ENCODE measurements around the gene TSFM.

TSFM gene

DNA sequence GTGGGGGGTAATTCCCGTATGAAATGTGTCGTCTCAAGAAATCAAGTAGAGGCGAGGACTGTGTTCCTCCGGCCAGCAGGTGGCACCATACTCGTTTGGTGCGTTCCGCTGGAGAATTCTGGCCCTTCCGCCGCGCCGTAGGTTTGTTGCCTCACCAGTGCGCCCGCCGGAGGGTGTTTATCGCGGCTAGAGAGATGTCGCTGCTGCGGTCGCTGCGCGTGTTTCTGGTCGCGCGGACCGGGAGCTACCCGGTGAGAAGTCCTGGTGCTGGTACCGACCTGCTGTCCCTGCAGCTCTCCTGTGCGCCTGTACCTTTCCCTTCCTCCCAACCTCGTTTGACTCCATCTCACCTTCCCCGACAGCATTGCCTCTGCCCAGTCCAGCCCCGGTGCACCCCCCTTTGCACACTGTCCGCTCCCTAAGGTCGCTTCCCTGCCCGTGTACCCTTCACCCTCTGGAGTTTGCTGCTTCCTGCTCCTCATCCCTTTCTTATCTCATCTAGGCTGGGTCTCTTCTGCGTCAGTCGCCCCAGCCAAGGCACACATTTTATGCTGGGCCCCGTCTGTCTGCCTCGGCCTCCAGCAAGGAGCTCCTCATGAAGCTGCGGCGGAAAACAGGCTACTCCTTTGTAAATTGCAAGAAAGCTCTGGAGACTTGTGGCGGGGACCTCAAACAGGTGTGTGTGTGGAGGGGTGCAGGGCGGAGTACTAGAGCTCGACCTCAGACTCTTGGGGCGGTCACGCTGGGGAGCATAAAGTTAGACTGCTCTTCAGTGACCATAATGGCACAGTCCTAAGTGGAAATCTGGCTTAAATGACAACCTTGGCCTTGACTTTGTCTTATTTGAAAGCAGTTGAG lies at the start of gene TSFM:
Gene TSFM, plus strand, starts transcription at position 180 of the 858 bp plus-strand sequence. Its CDS starts 15 bp downstream, at position 195.
- H3K79me2 ChIP-seq (ENCODE audit: insufficient read depth, low read depth), result peaks cover 29% of the 10 kb centered on the region
- peak within 1 kb of the TSS; percentile 69 for H2AFZ ChIP-seq (ENCODE audit: low read depth)
- H3K27me3 ChIP-seq (ENCODE audit: insufficient read depth, low read depth), result no peaks in the 10 kb centered on the region
- peak within 1 kb of the TSS; percentile 76 for H3K9ac ChIP-seq
- peak within 1 kb of the TSS; percentile 51 for H3K27ac ChIP-seq
- H4K20me1 ChIP-seq (ENCODE audit: insufficient read depth), result no peaks in the 10 kb centered on the region
- TF ChIP-seq, protein P1, sequence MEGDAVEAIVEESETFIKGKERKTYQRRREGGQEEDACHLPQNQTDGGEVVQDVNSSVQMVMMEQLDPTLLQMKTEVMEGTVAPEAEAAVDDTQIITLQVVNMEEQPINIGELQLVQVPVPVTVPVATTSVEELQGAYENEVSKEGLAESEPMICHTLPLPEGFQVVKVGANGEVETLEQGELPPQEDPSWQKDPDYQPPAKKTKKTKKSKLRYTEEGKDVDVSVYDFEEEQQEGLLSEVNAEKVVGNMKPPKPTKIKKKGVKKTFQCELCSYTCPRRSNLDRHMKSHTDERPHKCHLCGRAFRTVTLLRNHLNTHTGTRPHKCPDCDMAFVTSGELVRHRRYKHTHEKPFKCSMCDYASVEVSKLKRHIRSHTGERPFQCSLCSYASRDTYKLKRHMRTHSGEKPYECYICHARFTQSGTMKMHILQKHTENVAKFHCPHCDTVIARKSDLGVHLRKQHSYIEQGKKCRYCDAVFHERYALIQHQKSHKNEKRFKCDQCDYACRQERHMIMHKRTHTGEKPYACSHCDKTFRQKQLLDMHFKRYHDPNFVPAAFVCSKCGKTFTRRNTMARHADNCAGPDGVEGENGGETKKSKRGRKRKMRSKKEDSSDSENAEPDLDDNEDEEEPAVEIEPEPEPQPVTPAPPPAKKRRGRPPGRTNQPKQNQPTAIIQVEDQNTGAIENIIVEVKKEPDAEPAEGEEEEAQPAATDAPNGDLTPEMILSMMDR (conservative IDR thresholded peaks at IDR 0.05; ENCODE audit: low read depth, low read length), result peak; percentile 100
- H3K4me3 ChIP-seq (IDR thresholded peaks at IDR 0.05; ENCODE audit: insufficient read depth, low read depth, low read length), result peak within 1 kb of the TSS; percentile 97
- peaks cover 23% of the 10 kb centered on the region for H3K4me1 ChIP-seq (ENCODE audit: low read depth, poor library complexity, severe bottlenecking)
- peak within 1 kb of the TSS; percentile 76 for H3K4me2 ChIP-seq
- H3K36me3 ChIP-seq (ENCODE audit: insufficient read depth), result peaks cover 16% of the 10 kb centered on the region; the same call in 1 of the 2 replicates

DNA sequence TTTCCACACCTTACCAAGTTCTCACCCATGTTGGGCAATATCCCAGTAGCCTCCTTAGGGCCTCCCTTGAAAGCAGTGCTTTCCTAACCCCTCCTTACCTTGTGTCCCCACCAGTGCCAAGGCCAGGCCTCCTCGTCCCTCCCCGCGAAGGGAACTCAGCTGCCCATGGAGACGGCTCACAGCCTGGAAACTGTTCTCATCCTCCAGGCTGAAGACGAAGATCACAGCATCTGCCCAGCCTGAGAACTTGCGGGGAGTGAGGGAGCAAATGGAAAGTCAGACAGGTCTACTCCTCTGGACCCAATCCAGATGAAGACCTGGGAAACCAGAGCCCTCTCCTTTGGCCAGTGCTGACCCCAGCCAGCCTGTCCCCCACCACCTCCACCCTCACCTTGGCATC lies 48.7 kb upstream of the TSFM start:
- Histone ChIP-seq H3K4me3 (IDR thresholded peaks at IDR 0.05; ENCODE audit: insufficient read depth, low read depth, low read length) (no peak overlapping the region), H3K9ac (no peak overlapping the region), H3K36me3 (ENCODE audit: insufficient read depth) (no peaks in the 10 kb centered on the region), H4K20me1 (ENCODE audit: insufficient read depth) (no peaks in the 10 kb centered on the region), H3K79me2 (ENCODE audit: insufficient read depth, low read depth) (no peaks in the 10 kb centered on the region), H3K4me2 (no peak overlapping the region), H3K27me3 (ENCODE audit: insufficient read depth, low read depth) (peaks cover 26% of the 10 kb centered on the region; the same call in 1 of the 2 replicates), H3K27ac (no peak overlapping the region), H3K4me1 (ENCODE audit: low read depth, poor library complexity, severe bottlenecking) (no peaks in the 10 kb centered on the region), H2AFZ (ENCODE audit: low read depth) (no peak overlapping the region)
- TF ChIP-seq, protein P1 (conservative IDR thresholded peaks at IDR 0.05; ENCODE audit: low read depth, low read length), result no peak

- peaks cover 26% of the 10 kb centered on the region; the same call in 1 of the 2 replicates for H3K27me3 ChIP-seq (ENCODE audit: insufficient read depth, low read depth)
- TF ChIP-seq, protein P1 (conservative IDR thresholded peaks at IDR 0.05; ENCODE audit: low read depth, low read length), result no peak
- H3K4me1 ChIP-seq (ENCODE audit: low read depth, poor library complexity, severe bottlenecking), result no peaks in the 10 kb centered on the region
- no peak overlapping the region for H3K4me3 ChIP-seq (IDR thresholded peaks at IDR 0.05; ENCODE audit: insufficient read depth, low read depth, low read length)
- H3K4me2 ChIP-seq, result no peak overlapping the region
- H3K36me3 ChIP-seq (ENCODE audit: insufficient read depth), result no peaks in the 10 kb centered on the region
- H2AFZ ChIP-seq (ENCODE audit: low read depth), result no peak overlapping the region
- H3K9ac ChIP-seq, result no peak overlapping the region
- H4K20me1 ChIP-seq (ENCODE audit: insufficient read depth), result no peaks in the 10 kb centered on the region
- H3K79me2 ChIP-seq (ENCODE audit: insufficient read depth, low read depth), result no peaks in the 10 kb centered on the region
- no peak overlapping the region for H3K27ac ChIP-seq
Measured at GRCh38 chr12:57734591-57734990, 48.0 kb upstream of the TSFM start.

- Histone ChIP-seq H2AFZ (ENCODE audit: low read depth) (no peak overlapping the region), H3K4me2 (no peak overlapping the region), H3K4me1 (ENCODE audit: low read depth, poor library complexity, severe bottlenecking) (no peaks in the 10 kb centered on the region), H3K27me3 (ENCODE audit: insufficient read depth, low read depth) (peaks cover 22% of the 10 kb centered on the region; the same call in 1 of the 2 replicates), H3K36me3 (ENCODE audit: insufficient read depth) (no peaks in the 10 kb centered on the region), H4K20me1 (ENCODE audit: insufficient read depth) (no peaks in the 10 kb centered on the region), H3K79me2 (ENCODE audit: insufficient read depth, low read depth) (no peaks in the 10 kb centered on the region), H3K9ac (no peak overlapping the region), H3K4me3 (IDR thresholded peaks at IDR 0.05; ENCODE audit: insufficient read depth, low read depth, low read length) (no peak overlapping the region), H3K27ac (no peak overlapping the region)
- TF ChIP-seq, protein P1 (conservative IDR thresholded peaks at IDR 0.05; ENCODE audit: low read depth, low read length), result no peak
Measured at GRCh38 chr12:57735198-57735855, 47.3 kb upstream of the TSFM start.
